Measurements from ENCODE around the gene ADORA2A.

The ADORA2A gene

GRCh38 chr22:24413271-24413670 is 14.1 kb upstream of the ADORA2A start:
- no peak overlapping the region for H3K4me3 ChIP-seq (ENCODE audit: low read length)
- no peaks in the 10 kb centered on the region for H3K9me3 ChIP-seq (ENCODE audit: insufficient read depth, low read depth, low read length)
- H3K27me3 ChIP-seq (ENCODE audit: insufficient read depth, low read length) = no peaks in the 10 kb centered on the region
- no peak overlapping the region for H3K9ac ChIP-seq (ENCODE audit: low read depth, low read length)
- H3K4me1 ChIP-seq (ENCODE audit: insufficient read depth, low read length) = no peaks in the 10 kb centered on the region
- H3K27ac ChIP-seq (ENCODE audit: low read depth, low read length) = no peak overlapping the region
- 97% methylated on average over 9 of the region's 9 CpGs for WGBS
- H3K36me3 ChIP-seq (ENCODE audit: insufficient read depth, low read length) = peaks cover 47% of the 10 kb centered on the region

- Histone ChIP-seq H3K27me3 (ENCODE audit: insufficient read depth, low read length) (no peaks in the 10 kb centered on the region), H3K4me3 (ENCODE audit: low read length) (no peak overlapping the region), H3K27ac (ENCODE audit: low read depth, low read length) (no peak overlapping the region), H3K4me1 (ENCODE audit: insufficient read depth, low read length) (peaks cover under 1% of the 10 kb centered on the region; the same call in 1 of the 2 replicates), H3K9me3 (ENCODE audit: insufficient read depth, low read depth, low read length) (no peaks in the 10 kb centered on the region), H3K9ac (ENCODE audit: low read depth, low read length) (no peak overlapping the region), H3K36me3 (ENCODE audit: insufficient read depth, low read length) (peaks cover 44% of the 10 kb centered on the region)
- 93% methylated on average over 18 of the region's 18 CpGs for WGBS
These were observed 13.5 kb upstream of the ADORA2A start for GRCh38 chr22:24413736-24414385.

- peaks cover 44% of the 10 kb centered on the region for H3K36me3 ChIP-seq (ENCODE audit: insufficient read depth, low read length)
- H3K9me3 ChIP-seq (ENCODE audit: insufficient read depth, low read depth, low read length) = no peaks in the 10 kb centered on the region
- no peak overlapping the region for H3K4me3 ChIP-seq (ENCODE audit: low read length)
- H3K4me1 ChIP-seq (ENCODE audit: insufficient read depth, low read length) = peaks cover 7% of the 10 kb centered on the region
- no peaks in the 10 kb centered on the region for H3K27me3 ChIP-seq (ENCODE audit: insufficient read depth, low read length)
- H3K9ac ChIP-seq (ENCODE audit: low read depth, low read length) = no peak overlapping the region
- 96% methylated on average over 21 of the region's 21 CpGs for WGBS
- H3K27ac ChIP-seq (ENCODE audit: low read depth, low read length) = no peak overlapping the region
These were observed 12.9 kb upstream of the ADORA2A start for GRCh38 chr22:24414523-24414922.

- H3K4me1 ChIP-seq (ENCODE audit: insufficient read depth, low read length) = peaks cover 12% of the 10 kb centered on the region
- 90% methylated on average over 25 of the region's 26 CpGs for WGBS
These were observed 12.1 kb upstream of the ADORA2A start for GRCh38 chr22:24414984-24415945.

GRCh38 chr22:24416095-24416494 is 11.3 kb upstream of the ADORA2A start:
- no peak overlapping the region for H3K4me3 ChIP-seq (ENCODE audit: low read length)
- peaks cover 12% of the 10 kb centered on the region for H3K4me1 ChIP-seq (ENCODE audit: insufficient read depth, low read length)
- no peak overlapping the region for H3K9ac ChIP-seq (ENCODE audit: low read depth, low read length)
- H3K9me3 ChIP-seq (ENCODE audit: insufficient read depth, low read depth, low read length) = no peaks in the 10 kb centered on the region
- no peaks in the 10 kb centered on the region for H3K27me3 ChIP-seq (ENCODE audit: insufficient read depth, low read length)
- H3K27ac ChIP-seq (ENCODE audit: low read depth, low read length) = no peak overlapping the region
- H3K36me3 ChIP-seq (ENCODE audit: insufficient read depth, low read length) = peaks cover 44% of the 10 kb centered on the region
- 95% methylated on average over 8 of the region's 8 CpGs for WGBS

More at GRCh38 chr22:24414984-24415945, 12.1 kb upstream of the ADORA2A start:
- H3K27ac ChIP-seq (ENCODE audit: low read depth, low read length) = no peak overlapping the region
- H3K27me3 ChIP-seq (ENCODE audit: insufficient read depth, low read length) = no peaks in the 10 kb centered on the region
- H3K9ac ChIP-seq (ENCODE audit: low read depth, low read length) = no peak overlapping the region
- peaks cover 44% of the 10 kb centered on the region for H3K36me3 ChIP-seq (ENCODE audit: insufficient read depth, low read length)
- H3K4me3 ChIP-seq (ENCODE audit: low read length) = no peak overlapping the region
- no peaks in the 10 kb centered on the region for H3K9me3 ChIP-seq (ENCODE audit: insufficient read depth, low read depth, low read length)

GRCh38 chr22:24416611-24417010 is 10.8 kb upstream of the ADORA2A start:
- 86% methylated on average over 6 of the region's 6 CpGs for WGBS
- Histone ChIP-seq H3K4me1 (ENCODE audit: insufficient read depth, low read length) (peaks cover 12% of the 10 kb centered on the region), H3K36me3 (ENCODE audit: insufficient read depth, low read length) (peaks cover 41% of the 10 kb centered on the region), H3K9ac (ENCODE audit: low read depth, low read length) (no peak overlapping the region), H3K9me3 (ENCODE audit: insufficient read depth, low read depth, low read length) (no peaks in the 10 kb centered on the region), H3K27ac (ENCODE audit: low read depth, low read length) (no peak overlapping the region), H3K4me3 (ENCODE audit: low read length) (no peak overlapping the region), H3K27me3 (ENCODE audit: insufficient read depth, low read length) (no peaks in the 10 kb centered on the region)

- no peak overlapping the region for H3K9ac ChIP-seq (ENCODE audit: low read depth, low read length)
- H3K27ac ChIP-seq (ENCODE audit: low read depth, low read length) = no peak overlapping the region
- peaks cover 12% of the 10 kb centered on the region for H3K4me1 ChIP-seq (ENCODE audit: insufficient read depth, low read length)
- no peak overlapping the region for H3K4me3 ChIP-seq (ENCODE audit: low read length)
- H3K36me3 ChIP-seq (ENCODE audit: insufficient read depth, low read length) = peaks cover 41% of the 10 kb centered on the region
- H3K9me3 ChIP-seq (ENCODE audit: insufficient read depth, low read depth, low read length) = no peaks in the 10 kb centered on the region
- H3K27me3 ChIP-seq (ENCODE audit: insufficient read depth, low read length) = no peaks in the 10 kb centered on the region
- 96% methylated on average over 7 of the region's 7 CpGs for WGBS
These were observed 10.2 kb upstream of the ADORA2A start for GRCh38 chr22:24417200-24417599.

GRCh38 chr22:24417901-24418641 is 9.3 kb upstream of the ADORA2A start:
- peaks cover 12% of the 10 kb centered on the region for H3K4me1 ChIP-seq (ENCODE audit: insufficient read depth, low read length)
- H3K27ac ChIP-seq (ENCODE audit: low read depth, low read length) = no peak overlapping the region
- H3K27me3 ChIP-seq (ENCODE audit: insufficient read depth, low read length) = no peaks in the 10 kb centered on the region
- H3K36me3 ChIP-seq (ENCODE audit: insufficient read depth, low read length) = peaks cover 33% of the 10 kb centered on the region
- no peak overlapping the region for H3K4me3 ChIP-seq (ENCODE audit: low read length)
- H3K9ac ChIP-seq (ENCODE audit: low read depth, low read length) = no peak overlapping the region
- WGBS = 93% methylated on average over 16 of the region's 16 CpGs
- H3K9me3 ChIP-seq (ENCODE audit: insufficient read depth, low read depth, low read length) = no peaks in the 10 kb centered on the region

GRCh38 chr22:24418786-24419474 is 8.5 kb upstream of the ADORA2A start:
- peaks cover 25% of the 10 kb centered on the region for H3K36me3 ChIP-seq (ENCODE audit: insufficient read depth, low read length)
- H3K9me3 ChIP-seq (ENCODE audit: insufficient read depth, low read depth, low read length) = no peaks in the 10 kb centered on the region
- no peak overlapping the region for H3K9ac ChIP-seq (ENCODE audit: low read depth, low read length)
- H3K4me3 ChIP-seq (ENCODE audit: low read length) = no peak overlapping the region
- WGBS = 73% methylated on average over 16 of the region's 16 CpGs
- peaks cover under 1% of the 10 kb centered on the region for H3K27me3 ChIP-seq (ENCODE audit: insufficient read depth, low read length)
- H3K27ac ChIP-seq (ENCODE audit: low read depth, low read length) = no peak overlapping the region; the same call in 1 of the 2 replicates
- H3K4me1 ChIP-seq (ENCODE audit: insufficient read depth, low read length) = peaks cover 12% of the 10 kb centered on the region

GRCh38 chr22:24419475-24419850 is 7.9 kb upstream of the ADORA2A start:
- H3K9me3 ChIP-seq (ENCODE audit: insufficient read depth, low read depth, low read length) = no peaks in the 10 kb centered on the region
- H3K36me3 ChIP-seq (ENCODE audit: insufficient read depth, low read length) = peaks cover 20% of the 10 kb centered on the region
- H3K4me1 ChIP-seq (ENCODE audit: insufficient read depth, low read length) = peaks cover 12% of the 10 kb centered on the region
- H3K4me3 ChIP-seq (ENCODE audit: low read length) = no peak overlapping the region
- no peak overlapping the region for H3K9ac ChIP-seq (ENCODE audit: low read depth, low read length)
- WGBS = 95% methylated on average over 7 of the region's 7 CpGs
- peaks cover 6% of the 10 kb centered on the region for H3K27me3 ChIP-seq (ENCODE audit: insufficient read depth, low read length)
- H3K27ac ChIP-seq (ENCODE audit: low read depth, low read length) = no peak overlapping the region; the same call in 1 of the 2 replicates
